GM12873 (cell line): ENCODE measurements around the gene PKP4.

Experiments
- TF ChIP-seq, protein P1 (sequence below): IDR thresholded peaks from 2 replicates; pipeline ENCODE4 v1.5.1; 2012; ENCODE audit warnings: low read depth, mild to moderate bottlenecking, moderate library complexity, low read length, control low read depth; ENCODE audit not compliant: insufficient read depth; ENCODE audit errors: missing control alignments

Gene PKP4

DNA sequence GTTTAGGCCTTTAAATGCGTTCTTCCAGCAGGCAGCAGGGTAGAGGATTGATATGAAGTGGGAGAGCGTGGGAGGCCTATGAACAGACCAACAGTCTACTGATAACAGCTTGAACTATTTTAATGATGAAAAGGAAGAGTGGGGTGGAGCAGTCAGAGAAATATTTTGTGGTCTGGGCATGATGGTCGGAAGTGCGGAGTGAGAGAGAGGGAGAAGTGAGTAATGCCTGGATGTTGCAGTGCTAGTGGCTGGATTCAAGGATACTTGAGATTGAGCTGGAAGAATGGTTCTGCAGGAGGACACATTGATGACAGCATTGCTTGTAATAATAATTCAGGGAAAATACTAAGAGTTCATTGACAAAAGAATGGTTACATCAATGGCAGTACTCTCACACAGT, 187.4 kb downstream of the PKP4 start:
- TF ChIP-seq, protein P1, sequence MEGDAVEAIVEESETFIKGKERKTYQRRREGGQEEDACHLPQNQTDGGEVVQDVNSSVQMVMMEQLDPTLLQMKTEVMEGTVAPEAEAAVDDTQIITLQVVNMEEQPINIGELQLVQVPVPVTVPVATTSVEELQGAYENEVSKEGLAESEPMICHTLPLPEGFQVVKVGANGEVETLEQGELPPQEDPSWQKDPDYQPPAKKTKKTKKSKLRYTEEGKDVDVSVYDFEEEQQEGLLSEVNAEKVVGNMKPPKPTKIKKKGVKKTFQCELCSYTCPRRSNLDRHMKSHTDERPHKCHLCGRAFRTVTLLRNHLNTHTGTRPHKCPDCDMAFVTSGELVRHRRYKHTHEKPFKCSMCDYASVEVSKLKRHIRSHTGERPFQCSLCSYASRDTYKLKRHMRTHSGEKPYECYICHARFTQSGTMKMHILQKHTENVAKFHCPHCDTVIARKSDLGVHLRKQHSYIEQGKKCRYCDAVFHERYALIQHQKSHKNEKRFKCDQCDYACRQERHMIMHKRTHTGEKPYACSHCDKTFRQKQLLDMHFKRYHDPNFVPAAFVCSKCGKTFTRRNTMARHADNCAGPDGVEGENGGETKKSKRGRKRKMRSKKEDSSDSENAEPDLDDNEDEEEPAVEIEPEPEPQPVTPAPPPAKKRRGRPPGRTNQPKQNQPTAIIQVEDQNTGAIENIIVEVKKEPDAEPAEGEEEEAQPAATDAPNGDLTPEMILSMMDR, result no peak

DNA sequence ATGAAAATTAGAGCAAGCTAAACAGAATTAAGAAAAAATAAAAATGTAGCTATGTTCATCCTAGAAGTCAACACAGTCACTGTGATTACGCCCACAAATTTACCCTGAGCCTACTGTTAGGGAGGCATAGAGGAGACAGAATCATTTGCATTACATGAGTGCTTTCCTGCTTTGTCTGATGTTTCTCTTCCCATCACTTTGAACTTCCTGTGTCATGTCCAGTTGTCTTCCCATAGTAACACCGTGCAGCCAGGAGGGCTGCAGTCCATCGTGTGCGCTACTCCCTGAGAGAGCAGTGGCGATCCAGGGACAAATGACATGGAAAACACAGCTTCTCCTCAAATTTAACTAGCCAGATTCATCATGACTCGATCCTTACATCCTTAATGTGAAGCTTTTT, 188.5 kb downstream of the PKP4 start:
- TF ChIP-seq, protein P1, result no peak

DNA sequence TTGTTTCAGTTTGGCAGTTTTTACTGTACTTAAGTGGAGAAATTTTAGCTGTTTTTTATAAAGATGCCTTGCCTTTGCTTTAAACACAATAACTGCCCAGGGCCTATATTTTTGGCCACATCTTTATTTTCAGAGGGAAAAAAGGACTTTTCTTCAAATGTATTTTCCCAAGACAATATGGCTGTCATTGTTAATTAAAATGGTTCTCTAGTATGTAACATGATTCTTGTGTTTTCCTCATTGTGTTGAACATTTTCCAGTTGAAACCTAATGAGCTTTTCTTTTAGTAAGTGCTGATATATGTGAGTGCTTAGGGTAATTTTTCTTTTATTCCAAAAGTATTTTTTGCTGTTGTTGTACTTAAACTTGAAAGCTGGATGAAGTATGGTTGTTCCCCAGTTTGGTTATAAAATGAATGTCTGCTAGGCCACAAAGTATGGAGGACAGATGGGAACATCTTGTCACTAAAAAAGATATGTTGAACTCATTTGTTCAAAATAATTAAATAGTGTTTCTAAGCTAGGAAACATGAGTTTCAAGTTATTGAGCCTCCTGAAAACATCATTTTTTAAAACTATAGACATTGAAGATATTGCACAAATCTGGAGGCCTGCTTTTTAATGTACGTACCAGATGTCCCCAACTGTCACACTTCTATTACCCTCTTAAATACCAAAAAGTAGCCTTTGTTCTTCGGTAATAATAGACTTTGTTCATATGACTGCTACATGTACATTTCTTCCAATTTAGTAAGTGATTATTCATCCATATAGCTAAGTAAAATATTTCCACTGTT, 190.9 kb downstream of the PKP4 start:
- TF ChIP-seq, protein P1, result no peak

DNA sequence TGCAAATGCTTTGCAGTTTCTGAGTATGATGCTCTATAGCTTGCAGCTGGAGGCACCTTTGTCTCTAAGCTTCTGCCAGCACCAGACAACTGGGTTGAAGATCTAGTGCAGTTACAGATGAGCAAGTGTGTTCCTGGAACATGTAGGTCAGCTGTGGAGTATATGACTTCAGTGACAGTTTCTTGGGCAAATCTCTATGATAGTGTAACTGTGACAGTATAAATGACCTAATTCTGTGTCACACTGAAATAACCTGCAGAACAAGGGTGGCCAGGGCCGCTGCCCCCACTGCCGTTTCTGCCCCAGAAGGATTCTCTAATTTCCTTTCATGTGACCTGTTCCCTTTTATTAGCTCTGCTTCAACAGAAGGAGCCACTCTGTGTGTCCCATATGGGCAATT, 193.1 kb downstream of the PKP4 start:
- TF ChIP-seq, protein P1, result no peak

DNA sequence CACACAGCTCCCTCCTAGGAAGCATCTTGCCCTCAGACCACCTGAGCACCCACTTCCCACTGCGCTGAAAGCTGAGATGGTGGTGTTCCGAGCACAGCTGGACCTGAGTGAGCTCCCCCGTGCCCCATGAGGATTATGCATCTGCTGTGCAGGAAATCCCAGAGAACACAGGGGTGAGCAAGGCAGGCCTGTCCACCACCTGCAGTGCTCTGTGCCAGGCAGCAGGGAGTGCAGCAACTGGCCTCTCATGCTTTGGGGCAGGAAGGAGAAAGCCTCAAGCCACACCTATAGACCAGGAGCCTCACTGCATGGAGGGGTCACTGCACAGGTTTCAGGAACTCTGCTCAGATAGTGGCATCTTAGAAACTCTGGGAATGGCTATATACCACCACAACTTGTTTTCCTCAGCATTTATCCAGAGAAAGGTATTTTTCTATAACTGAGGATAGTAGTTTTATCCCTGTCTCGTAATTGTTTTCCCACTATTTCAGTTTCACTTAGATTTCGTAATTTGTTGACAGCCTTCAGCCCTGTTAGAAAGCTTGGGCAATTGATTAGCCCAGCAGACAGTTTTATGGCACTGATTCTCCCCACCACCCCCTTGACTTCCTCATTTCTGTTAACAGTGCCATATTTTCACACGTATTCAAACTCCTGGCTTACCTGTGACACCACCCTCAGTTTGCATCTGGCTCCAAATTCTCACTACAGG, 194.1 kb downstream of the PKP4 start:
- TF ChIP-seq, protein P1, result no peak

DNA sequence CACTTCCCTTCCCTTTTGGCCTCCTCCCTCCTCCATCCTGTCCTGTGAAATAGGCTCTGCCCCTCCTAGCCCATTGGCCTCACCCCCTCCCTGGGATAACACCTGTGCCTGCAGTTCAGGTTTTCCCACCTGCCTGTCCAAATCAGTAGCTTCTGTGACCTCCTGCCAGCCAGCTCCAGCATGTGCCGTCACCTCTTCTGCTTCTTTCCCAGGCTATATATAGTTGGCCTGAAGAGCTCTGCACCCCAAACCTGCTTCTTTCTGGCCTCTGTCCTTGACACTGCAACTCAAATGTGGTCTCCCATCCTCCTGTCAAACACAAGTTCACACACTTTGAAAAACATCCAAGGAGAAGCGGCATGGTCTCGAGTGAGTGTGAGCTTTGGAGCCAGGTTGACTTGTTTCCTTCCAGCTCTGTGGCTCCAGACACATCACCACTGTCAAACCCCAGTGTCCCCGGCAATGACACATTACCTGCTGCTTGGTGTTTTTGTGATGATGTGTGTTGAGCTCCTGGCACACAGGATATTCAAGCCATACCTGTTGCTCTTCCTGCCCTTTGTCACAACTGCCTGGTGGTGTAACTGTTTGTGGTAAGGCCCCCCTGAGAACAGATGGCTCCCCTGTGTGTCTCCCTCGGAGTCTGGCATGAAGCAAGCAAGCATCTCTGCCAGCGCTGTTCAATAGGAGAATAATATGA, 194.8 kb downstream of the PKP4 start:
- TF ChIP-seq, protein P1, result no peak

DNA sequence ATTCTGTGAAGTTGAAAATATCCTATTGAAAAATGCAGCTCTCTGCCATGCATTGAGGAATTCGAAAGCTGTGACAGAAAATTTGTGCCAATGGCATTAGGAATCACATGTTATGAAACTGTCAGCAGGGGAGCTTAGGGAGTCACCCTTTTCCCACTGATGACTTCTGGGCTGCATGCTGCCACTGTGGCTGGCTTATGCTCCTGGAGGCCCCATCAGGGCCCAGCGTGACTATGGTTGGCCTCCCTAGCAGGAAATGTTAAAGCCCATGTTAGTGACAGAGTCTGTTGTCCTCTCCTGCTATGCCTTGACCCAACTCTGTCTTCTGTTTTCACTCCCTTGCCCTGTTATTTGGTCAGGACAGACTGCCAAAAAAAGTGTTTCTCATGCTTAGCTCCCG, 198.9 kb downstream of the PKP4 start:
- TF ChIP-seq, protein P1, result no peak
